IMR-90 (cell line): ENCODE results near the gene HNRNPAB.
A peak's percentile ranks its signal among the peaks of the same experiment; 100 is the strongest.

Experiments
- CEBPB ChIP-seq: IDR thresholded peaks from 2 replicates; pipeline ENCODE4 v1.6.1; 2012; ENCODE audit warnings: low read depth, low read length, improper control_type of control experiment
- CTCF ChIP-seq: conservative IDR thresholded peaks from 2 replicates; pipeline ENCODE4 v1.5.1; 2012; ENCODE audit warnings: mild to moderate bottlenecking, low read depth, low read length, improper control_type of control experiment
- POLR2A ChIP-seq: IDR thresholded peaks from 2 replicates; pipeline ENCODE4 v1.6.1; 2012; ENCODE audit warnings: mild to moderate bottlenecking, low read depth, low read length

- TF ChIP-seq POLR2A = peak; percentile 17; the same call in 1 of the 2 replicates
- TF ChIP-seq CEBPB = no peak
- TF ChIP-seq CTCF = 0 out of 2 replicates have a peak, but pooled peaks have one; percentile 16
Observed at GRCh38 chr5:178232124-178232919, 28.0 kb downstream of the HNRNPAB start, which contains the start of gene PHYKPL.
